ENCODE results near the gene MYO7B. TPM values are rescaled to one million over a fixed set of nuclear protein-coding genes. Genes with fewer than 3 reads are reported as not detected.
A peak's percentile ranks its signal among the peaks of the same experiment; 100 is the strongest.

MYO7B gene
- total and polyA plus RNA-seq, 2 experiments from 2014 or later, result 0.06 to 0.12 TPM

DNA sequence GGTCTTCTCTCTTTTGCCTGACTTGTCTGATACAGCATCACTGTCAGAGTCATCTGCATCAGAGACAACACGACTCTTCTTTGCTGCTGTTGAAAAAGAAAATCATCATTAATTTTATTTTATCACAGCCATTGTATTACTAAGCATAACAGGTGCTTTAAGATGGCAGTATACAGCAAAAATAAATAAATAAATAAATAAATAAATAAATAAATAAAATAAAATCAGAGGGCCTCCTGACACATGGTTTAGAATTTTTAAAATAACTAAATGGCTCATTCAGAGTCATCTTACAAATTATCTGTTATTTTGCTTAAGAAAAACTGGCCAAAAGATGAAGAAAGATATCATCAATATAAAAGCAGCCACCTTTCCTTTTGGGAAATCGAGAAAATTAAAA lies 32.0 kb upstream of the MYO7B start:
- peaks cover 49% of the 10 kb centered on the region for H3K36me3 ChIP-seq

DNA sequence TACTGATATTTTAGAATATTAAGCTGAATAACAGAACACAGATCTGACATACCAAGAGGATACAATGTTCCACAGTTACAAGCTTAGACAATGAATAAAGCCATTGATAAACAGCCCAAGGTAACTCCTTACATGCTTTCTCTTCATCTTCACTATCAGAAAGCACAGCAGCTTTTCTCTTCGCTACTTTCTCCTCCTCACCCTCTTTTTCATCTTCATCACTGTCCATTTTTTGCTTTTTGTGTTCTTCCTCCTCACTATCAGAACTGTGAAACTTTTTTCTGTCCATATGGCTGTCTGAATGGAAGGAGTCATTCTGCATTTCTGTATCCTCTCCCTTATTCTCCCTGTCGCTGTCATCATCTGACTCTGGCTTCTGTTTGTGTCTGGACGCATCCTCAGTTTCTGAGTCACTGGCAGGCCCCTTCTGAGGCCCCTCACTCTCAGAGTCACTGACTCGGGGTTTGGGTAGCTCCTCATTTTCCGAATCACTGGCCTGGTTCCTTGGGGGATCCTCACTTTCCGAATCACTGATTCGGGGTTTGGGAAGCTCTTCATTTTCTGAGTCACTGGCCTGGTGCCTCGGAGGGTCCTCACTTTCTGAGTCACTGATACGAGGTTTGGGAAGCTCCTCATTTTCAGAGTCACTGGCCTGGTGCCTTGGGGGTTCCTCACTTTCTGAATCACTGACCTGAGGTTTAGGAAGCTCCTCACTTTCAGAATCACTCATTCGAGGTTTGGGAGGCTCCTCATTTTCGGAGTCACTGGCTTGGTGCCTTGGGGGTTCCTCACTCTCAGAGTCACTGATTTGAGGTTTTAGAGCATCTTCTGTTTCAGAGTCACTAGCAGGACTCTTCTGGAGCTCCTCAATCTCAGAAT lies 30.7 kb upstream of the MYO7B start:
- peaks cover 16% of the 10 kb centered on the region for H3K4me1 ChIP-seq (ENCODE audit: low read depth)
- no peak for DNase-seq (ENCODE audit: low read depth in 1 of 2, low spot score in 1 of 2)
- H3K36me3 ChIP-seq, result peaks cover 41% of the 10 kb centered on the region
- TF ChIP-seq, protein P1, sequence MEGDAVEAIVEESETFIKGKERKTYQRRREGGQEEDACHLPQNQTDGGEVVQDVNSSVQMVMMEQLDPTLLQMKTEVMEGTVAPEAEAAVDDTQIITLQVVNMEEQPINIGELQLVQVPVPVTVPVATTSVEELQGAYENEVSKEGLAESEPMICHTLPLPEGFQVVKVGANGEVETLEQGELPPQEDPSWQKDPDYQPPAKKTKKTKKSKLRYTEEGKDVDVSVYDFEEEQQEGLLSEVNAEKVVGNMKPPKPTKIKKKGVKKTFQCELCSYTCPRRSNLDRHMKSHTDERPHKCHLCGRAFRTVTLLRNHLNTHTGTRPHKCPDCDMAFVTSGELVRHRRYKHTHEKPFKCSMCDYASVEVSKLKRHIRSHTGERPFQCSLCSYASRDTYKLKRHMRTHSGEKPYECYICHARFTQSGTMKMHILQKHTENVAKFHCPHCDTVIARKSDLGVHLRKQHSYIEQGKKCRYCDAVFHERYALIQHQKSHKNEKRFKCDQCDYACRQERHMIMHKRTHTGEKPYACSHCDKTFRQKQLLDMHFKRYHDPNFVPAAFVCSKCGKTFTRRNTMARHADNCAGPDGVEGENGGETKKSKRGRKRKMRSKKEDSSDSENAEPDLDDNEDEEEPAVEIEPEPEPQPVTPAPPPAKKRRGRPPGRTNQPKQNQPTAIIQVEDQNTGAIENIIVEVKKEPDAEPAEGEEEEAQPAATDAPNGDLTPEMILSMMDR (IDR thresholded peaks at IDR 0.05; ENCODE audit: low read depth, low read length), result no peak
- no peak overlapping the region for H3K27ac ChIP-seq
- no peak overlapping the region for H3K4me3 ChIP-seq
- no peaks in the 10 kb centered on the region for H3K9me3 ChIP-seq (ENCODE audit: low read depth)
- no peaks in the 10 kb centered on the region for H3K27me3 ChIP-seq

More for the DNA sequence above, 32.0 kb upstream of the MYO7B start:
- no peaks in the 10 kb centered on the region for H3K9me3 ChIP-seq (ENCODE audit: low read depth)
- H3K4me3 ChIP-seq, result no peak overlapping the region
- peaks cover 10% of the 10 kb centered on the region for H3K4me1 ChIP-seq (ENCODE audit: low read depth)
- no peak overlapping the region for H3K27ac ChIP-seq
- no peaks in the 10 kb centered on the region for H3K27me3 ChIP-seq
- no peak for DNase-seq (ENCODE audit: low read depth in 1 of 2, low spot score in 1 of 2)
- TF ChIP-seq, protein P1 (IDR thresholded peaks at IDR 0.05; ENCODE audit: low read depth, low read length), result no peak

DNA sequence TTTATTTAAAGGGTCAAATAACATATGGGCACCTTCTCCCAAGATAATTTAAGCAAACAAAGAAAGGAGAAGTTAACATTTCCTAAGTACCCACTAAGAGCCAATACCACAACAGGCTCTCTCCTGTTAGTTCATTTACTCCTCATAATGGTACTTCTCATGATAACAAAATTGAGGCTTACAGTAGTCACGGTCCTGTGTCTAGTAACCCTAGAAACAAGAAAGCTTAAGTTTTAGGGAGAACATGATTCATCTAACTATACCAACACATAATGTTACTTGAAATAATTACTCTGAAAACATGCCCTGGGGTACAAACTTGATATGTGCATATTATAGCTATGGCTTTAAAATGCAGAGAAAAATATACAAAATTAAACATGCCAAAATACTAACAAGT lies 29.0 kb upstream of the MYO7B start:
- TF ChIP-seq, protein P1 (IDR thresholded peaks at IDR 0.05; ENCODE audit: low read depth, low read length), result no peak
- Histone ChIP-seq H3K36me3 (peaks cover 35% of the 10 kb centered on the region), H3K4me3 (no peak overlapping the region), H3K9me3 (ENCODE audit: low read depth) (no peaks in the 10 kb centered on the region), H3K27ac (no peak overlapping the region), H3K4me1 (ENCODE audit: low read depth) (peaks cover 16% of the 10 kb centered on the region), H3K27me3 (no peaks in the 10 kb centered on the region)
- DNase-seq (ENCODE audit: low read depth in 1 of 2, low spot score in 1 of 2), result no peak

DNA sequence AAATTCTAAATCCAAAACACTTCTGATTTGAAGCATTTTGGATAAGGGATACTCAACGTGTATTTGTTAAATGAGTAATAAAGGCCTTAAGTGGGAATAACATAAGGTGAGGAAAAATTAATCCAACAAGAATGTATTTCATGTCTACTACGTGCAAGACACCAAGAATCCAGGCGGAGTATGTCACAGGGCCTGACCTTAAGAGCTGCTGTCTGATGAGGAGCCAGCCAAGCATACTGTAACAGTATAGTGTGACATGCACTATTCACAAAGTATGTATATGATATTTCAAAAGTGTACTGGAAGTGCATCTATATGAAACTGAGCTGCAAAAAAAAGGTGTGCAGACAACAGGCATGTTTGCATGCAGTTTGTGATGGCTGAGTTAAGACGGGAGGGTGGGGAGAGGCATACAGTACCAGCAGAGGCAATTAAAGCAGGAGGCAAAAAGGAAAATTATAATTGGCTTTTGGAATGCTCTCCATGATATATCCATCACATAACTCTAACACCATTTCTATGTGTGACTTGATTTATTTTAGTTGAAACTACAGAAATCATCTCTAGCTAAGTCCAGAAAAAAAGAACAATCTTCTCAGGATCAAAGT lies 27.4 kb upstream of the MYO7B start:
- H3K27me3 ChIP-seq, result no peaks in the 10 kb centered on the region
- TF ChIP-seq, protein P1 (IDR thresholded peaks at IDR 0.05; ENCODE audit: low read depth, low read length), result no peak
- H3K9me3 ChIP-seq (ENCODE audit: low read depth), result no peaks in the 10 kb centered on the region
- peak overlapping the region; percentile 20 for H3K27ac ChIP-seq
- H3K4me3 ChIP-seq, result no peak overlapping the region
- H3K36me3 ChIP-seq, result peaks cover 19% of the 10 kb centered on the region
- peaks cover 16% of the 10 kb centered on the region for H3K4me1 ChIP-seq (ENCODE audit: low read depth)
- DNase-seq (ENCODE audit: low read depth in 1 of 2, low spot score in 1 of 2), result no peak

DNA sequence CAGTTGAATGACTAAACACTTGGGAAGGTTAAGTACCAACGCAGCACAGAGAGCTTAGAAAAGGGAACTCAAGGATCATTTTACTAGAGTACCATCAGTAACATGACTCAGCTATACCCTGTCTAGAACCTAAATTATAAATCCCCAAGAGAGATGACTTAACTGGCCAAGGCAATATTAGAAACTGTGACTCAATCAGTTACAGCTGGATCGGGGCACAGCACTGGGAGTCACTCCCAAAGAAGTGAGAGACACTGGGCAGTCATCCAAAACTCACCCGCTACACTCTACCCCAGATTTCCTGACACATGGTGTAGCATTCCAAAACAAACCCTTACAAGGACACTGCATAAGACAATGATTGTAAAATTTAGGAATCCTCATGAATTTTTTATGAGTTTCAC lies 26.9 kb upstream of the MYO7B start:
- peaks cover 17% of the 10 kb centered on the region for H3K4me1 ChIP-seq (ENCODE audit: low read depth)
- TF ChIP-seq, protein P1 (IDR thresholded peaks at IDR 0.05; ENCODE audit: low read depth, low read length), result no peak
- no peaks in the 10 kb centered on the region for H3K27me3 ChIP-seq
- peaks cover 16% of the 10 kb centered on the region for H3K36me3 ChIP-seq
- peak; percentile 44 to 94 for DNase-seq (ENCODE audit: low read depth in 1 of 2, low spot score in 1 of 2)
- H3K27ac ChIP-seq, result peak overlapping the region; percentile 20
- H3K4me3 ChIP-seq, result no peak overlapping the region
- H3K9me3 ChIP-seq (ENCODE audit: low read depth), result no peaks in the 10 kb centered on the region
